Fibroblast of lung (primary cell): ENCODE measurements around the gene EBF3. TPM values are rescaled to one million over a fixed set of nuclear protein-coding genes. Genes with fewer than 3 reads are reported as not detected.

Source experiments
- DNase-seq, 2 donors: peaks; one replicate each; pipeline versions ENCODE4 v3.0.0 to v3.0.0-alpha.2; 2010; ENCODE audit warnings: low read depth in 2 of 2
- H2AFZ ChIP-seq: 2 replicates; pipeline ENCODE4 v1.5.1; 2012; ENCODE audit warnings: low read length, control low read depth, inconsistent platforms
- H3K27ac ChIP-seq: 2 replicates; pipeline ENCODE4 v1.5.1; 2011; ENCODE audit warnings: low read length, control low read depth; ENCODE audit not compliant: insufficient read depth
- H3K27me3 ChIP-seq: 2 replicates; pipeline ENCODE4 v1.5.1; 2011; ENCODE audit warnings: mild to moderate bottlenecking, low read length; ENCODE audit not compliant: control insufficient read depth, insufficient read depth
- H3K36me3 ChIP-seq: 2 replicates; pipeline ENCODE4 v1.5.1; 2011; ENCODE audit warnings: low read length; ENCODE audit not compliant: control insufficient read depth, insufficient read depth
- H3K4me1 ChIP-seq: 2 replicates; pipeline ENCODE4 v1.5.1; 2011; ENCODE audit warnings: low read length; ENCODE audit not compliant: control insufficient read depth, insufficient read depth; ENCODE audit errors: extremely low read depth
- H3K4me2 ChIP-seq: 2 replicates; pipeline ENCODE4 v1.5.1; 2011; ENCODE audit warnings: low read length, control low read depth; ENCODE audit not compliant: insufficient read depth; ENCODE audit errors: extremely low read depth
- H3K4me3 ChIP-seq, 4 experiments: fragments of 200-600 bp in 1 of 4; sonication (generic) in 1 of 4; replicated peaks in 1 of 4; 2 replicates each; pipeline ENCODE4 v1.5.1; 2011 to 2016; ENCODE audit warnings: low read length in 4 of 4, low read depth in 3 of 4, mild to moderate bottlenecking in 3 of 4, control low read depth in 2 of 4, inconsistent platforms in 1 of 4, mixed read lengths in 1 of 4; ENCODE audit not compliant: insufficient read depth in 1 of 4; ENCODE audit errors: control extremely low read depth in 1 of 4
- H3K79me2 ChIP-seq: 2 replicates; pipeline ENCODE4 v1.5.1; 2012; ENCODE audit warnings: mild to moderate bottlenecking, low read length, inconsistent platforms; ENCODE audit not compliant: control insufficient read depth, insufficient read depth
- H3K9ac ChIP-seq: 2 replicates; pipeline ENCODE4 v1.5.1; 2011; ENCODE audit warnings: mild to moderate bottlenecking, low read length, control low read depth; ENCODE audit not compliant: insufficient read depth
- H3K9me3 ChIP-seq: 2 replicates; pipeline ENCODE4 v1.5.1; 2012; ENCODE audit warnings: low read depth, low read length; ENCODE audit not compliant: control insufficient read depth, insufficient read depth
- H4K20me1 ChIP-seq: 2 replicates; pipeline ENCODE4 v1.5.1; 2011; ENCODE audit warnings: low read length; ENCODE audit not compliant: control insufficient read depth, insufficient read depth; ENCODE audit errors: extremely low read depth
- EZH2 ChIP-seq: IDR thresholded peaks from 2 replicates; pipeline ENCODE4 v1.5.1; 2012; ENCODE audit warnings: low read length, control low read depth, mild to moderate bottlenecking; ENCODE audit errors: missing control alignments
- polyA plus RNA-seq, 2 donors: library from polyadenylated mRNA; depleted of rRNA in 1 of 2; stranded (reverse) in 1 of 2; unstranded in 1 of 2; fragments of >200 nt; gene quantifications; 2 replicates each; pipeline ENCODE4 v1.2.1, GENCODE V29; 2011 to 2012; ENCODE audit warnings: missing spikeins in 1 of 2
- total RNA-seq: library from RNA; depleted of rRNA; stranded (reverse); fragments of >200 nt; gene quantifications from 2 replicates; pipeline ENCODE4 v1.2.1, GENCODE V29; 2014
- TF ChIP-seq, protein P1 (sequence below), 2 donors: IDR thresholded peaks in 1 of 2; conservative IDR thresholded peaks in 1 of 2; 1 replicate in 1 of 2; 2 replicates in 1 of 2; pipeline ENCODE4 v1.5.1; 2011 to 2012; ENCODE audit warnings: low read length in 2 of 2, control low read depth in 1 of 2, inconsistent platforms in 1 of 2, low read depth in 1 of 2, mild to moderate bottlenecking in 1 of 2

EBF3 gene
- total and polyA plus RNA-seq, 2 donors (not counting 1 experiment from before 2014, with no cell fraction given) = 0.12 to 0.17 TPM

DNA sequence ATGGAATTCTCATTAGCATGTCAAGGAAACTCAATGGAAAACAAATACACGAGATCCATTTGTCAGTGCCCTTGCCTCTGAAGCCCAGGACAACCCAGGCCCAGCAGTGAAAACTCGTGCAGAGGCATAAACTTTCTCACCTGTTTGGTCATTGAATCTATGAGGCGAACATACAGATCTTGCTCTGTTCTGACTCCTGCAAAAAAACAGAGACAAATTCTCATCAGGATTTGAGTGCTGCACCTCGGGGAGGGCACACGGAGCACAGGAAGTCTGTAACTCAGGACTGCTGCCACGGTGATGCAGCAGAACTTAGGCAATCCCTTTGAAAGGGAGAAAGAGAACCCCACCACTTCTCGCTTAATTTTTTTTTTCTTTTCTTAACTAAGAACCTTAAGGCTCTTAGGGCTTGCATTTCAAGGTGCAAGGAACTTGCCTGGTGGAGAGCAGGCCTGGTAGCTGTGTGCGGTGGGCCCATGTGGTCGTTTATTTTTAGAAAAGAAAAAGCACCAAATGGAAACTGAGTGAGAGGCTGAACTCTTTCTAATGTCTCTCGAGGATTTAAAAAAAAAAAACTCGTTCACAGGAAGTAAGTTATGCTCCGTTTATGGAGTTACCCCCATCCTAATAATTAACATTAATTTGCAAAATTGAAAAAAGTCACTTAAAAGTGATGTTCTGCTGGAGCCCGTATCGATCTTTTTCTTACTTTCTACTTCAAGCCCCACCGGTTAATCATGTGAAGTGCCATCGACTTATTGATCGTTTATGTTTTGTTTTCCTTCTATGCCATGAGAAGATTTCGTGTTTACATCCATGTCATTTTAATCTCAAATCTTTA is 1.8 kb downstream of the EBF3 start:
- Histone ChIP-seq H4K20me1 (no peaks in the 10 kb centered on the region), H3K9ac (no peak overlapping the region), H3K9me3 (no peaks in the 10 kb centered on the region), H3K79me2 (no peaks in the 10 kb centered on the region), H2AFZ (no peak overlapping the region), H3K4me2 (no peak overlapping the region), H3K27me3 (peaks cover 75% of the 10 kb centered on the region), H3K4me1 (peaks cover 3% of the 10 kb centered on the region), H3K4me3 (peak overlapping the region in 2 of 4 experiments; percentile 18 to 48), H3K27ac (no peak overlapping the region), H3K36me3 (no peaks in the 10 kb centered on the region)
- peak; percentile 10 for TF ChIP-seq EZH2
- TF ChIP-seq, protein P1, sequence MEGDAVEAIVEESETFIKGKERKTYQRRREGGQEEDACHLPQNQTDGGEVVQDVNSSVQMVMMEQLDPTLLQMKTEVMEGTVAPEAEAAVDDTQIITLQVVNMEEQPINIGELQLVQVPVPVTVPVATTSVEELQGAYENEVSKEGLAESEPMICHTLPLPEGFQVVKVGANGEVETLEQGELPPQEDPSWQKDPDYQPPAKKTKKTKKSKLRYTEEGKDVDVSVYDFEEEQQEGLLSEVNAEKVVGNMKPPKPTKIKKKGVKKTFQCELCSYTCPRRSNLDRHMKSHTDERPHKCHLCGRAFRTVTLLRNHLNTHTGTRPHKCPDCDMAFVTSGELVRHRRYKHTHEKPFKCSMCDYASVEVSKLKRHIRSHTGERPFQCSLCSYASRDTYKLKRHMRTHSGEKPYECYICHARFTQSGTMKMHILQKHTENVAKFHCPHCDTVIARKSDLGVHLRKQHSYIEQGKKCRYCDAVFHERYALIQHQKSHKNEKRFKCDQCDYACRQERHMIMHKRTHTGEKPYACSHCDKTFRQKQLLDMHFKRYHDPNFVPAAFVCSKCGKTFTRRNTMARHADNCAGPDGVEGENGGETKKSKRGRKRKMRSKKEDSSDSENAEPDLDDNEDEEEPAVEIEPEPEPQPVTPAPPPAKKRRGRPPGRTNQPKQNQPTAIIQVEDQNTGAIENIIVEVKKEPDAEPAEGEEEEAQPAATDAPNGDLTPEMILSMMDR (conservative IDR thresholded peaks at IDR 0.05 in 1 of 2, IDR thresholded peaks at IDR 0.05 in 1 of 2; ENCODE audit: low read depth in 1 of 2, low read length in 2 of 2) = no peak
- no peak for DNase-seq

DNA sequence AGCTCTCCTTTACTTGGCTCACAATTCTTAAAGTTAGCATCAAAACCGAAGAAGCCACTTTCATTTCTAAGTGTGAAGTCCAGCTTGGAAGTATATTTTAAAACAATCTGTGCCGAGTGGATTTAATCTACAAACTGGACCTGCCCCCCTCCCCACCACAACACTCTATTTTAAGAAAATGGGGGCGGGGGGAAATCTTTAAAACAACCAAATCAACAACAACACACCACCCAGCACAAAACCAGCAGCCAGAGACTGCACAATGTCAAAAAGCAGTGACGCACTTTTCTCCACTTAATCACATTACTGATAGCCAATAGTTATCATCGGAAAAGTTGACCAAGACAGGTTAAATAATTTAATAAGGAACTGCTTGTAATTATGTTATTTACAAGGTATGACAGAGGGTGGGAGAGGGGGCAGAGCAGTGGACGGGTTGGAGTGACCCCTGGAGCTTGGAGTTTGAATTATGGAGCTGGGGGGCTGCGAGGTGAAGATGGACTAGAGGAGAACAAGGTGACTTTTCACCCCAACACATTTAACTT is 2.8 kb downstream of the EBF3 start:
- no peak overlapping the region for H3K9ac ChIP-seq
- no peaks in the 10 kb centered on the region for H3K36me3 ChIP-seq
- H2AFZ ChIP-seq = no peak overlapping the region
- H3K27me3 ChIP-seq = peaks cover 73% of the 10 kb centered on the region
- DNase-seq = no peak
- H3K79me2 ChIP-seq = no peaks in the 10 kb centered on the region
- peaks cover 3% of the 10 kb centered on the region for H3K4me1 ChIP-seq
- H3K27ac ChIP-seq = no peak overlapping the region
- TF ChIP-seq, protein P1 (conservative IDR thresholded peaks at IDR 0.05 in 1 of 2, IDR thresholded peaks at IDR 0.05 in 1 of 2; ENCODE audit: low read depth in 1 of 2, low read length in 2 of 2) = no peak
- no peak overlapping the region for H3K4me3 ChIP-seq
- no peaks in the 10 kb centered on the region for H4K20me1 ChIP-seq
- no peak overlapping the region for H3K4me2 ChIP-seq
- H3K9me3 ChIP-seq = no peaks in the 10 kb centered on the region

DNA sequence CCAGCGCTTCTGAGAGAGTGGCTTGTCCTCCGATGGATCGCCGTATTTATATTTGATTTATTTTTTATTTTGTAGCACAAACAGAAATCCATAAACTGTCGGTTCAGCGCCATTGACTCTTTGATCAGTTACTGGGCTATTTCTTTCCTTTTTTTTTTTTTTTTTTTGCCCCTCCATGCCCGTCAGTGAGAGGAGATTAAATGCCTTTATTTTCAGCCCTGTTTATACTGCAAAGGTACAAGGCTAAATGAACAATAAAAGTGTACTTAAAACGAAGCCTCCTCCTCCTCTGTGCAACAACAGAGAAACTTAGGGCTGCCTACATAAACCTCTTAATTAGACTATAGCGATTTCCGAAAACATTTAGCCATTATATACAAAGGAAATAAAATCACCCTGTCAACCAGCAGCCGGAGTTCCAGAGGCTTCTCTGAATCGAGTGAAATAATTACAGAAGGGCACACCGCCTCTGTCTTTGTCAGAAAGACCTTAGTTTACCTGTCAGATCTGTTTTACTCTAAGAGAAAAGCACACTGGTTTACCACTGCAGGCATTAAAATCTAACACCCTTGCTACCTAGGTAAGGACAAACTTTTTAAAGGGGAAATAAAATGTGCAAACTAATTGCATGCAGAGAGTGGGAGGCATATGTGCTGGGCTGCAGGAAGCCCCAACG is 3.5 kb downstream of the EBF3 start:
- DNase-seq = no peak
- H2AFZ ChIP-seq = no peak overlapping the region
- H3K9me3 ChIP-seq = no peaks in the 10 kb centered on the region
- H3K4me1 ChIP-seq = peaks cover 3% of the 10 kb centered on the region
- H3K4me2 ChIP-seq = no peak overlapping the region
- no peaks in the 10 kb centered on the region for H3K79me2 ChIP-seq
- H3K27me3 ChIP-seq = peaks cover 68% of the 10 kb centered on the region
- H3K27ac ChIP-seq = no peak overlapping the region
- no peak overlapping the region for H3K4me3 ChIP-seq
- TF ChIP-seq, protein P1 (conservative IDR thresholded peaks at IDR 0.05 in 1 of 2, IDR thresholded peaks at IDR 0.05 in 1 of 2; ENCODE audit: low read depth in 1 of 2, low read length in 2 of 2) = no peak
- TF ChIP-seq EZH2 = no peak
- H4K20me1 ChIP-seq = no peaks in the 10 kb centered on the region
- H3K36me3 ChIP-seq = no peaks in the 10 kb centered on the region
- no peak overlapping the region for H3K9ac ChIP-seq
